Measurements from ENCODE around the gene EPHB2.

- TF ChIP-seq CTCF (IDR thresholded peaks at IDR 0.05), result no peak
- no peak for TF ChIP-seq POLR2A (IDR thresholded peaks at IDR 0.05)
These were observed 103.8 kb downstream of the EPHB2 start for GRCh38 chr1:22814176-22815042.
